Embryonic facial prominence (tissue), 1 donor: ENCODE measurements around the gene EDEM2.
"Not testable (repeated sequence)": the region's sequence is repeated elsewhere in the genome, so short reads cannot be mapped to it uniquely, and the experiment has no call there.

Experiments
- DNase-seq: peaks from one replicate; pipeline ENCODE4 v3.0.0-alpha.2; 2016; ENCODE audit errors: extremely low spot score

EDEM2 gene

GRCh38 chr20:35129647-35130069, 17.5 kb downstream of the EDEM2 start:
- no peak for DNase-seq

GRCh38 chr20:35125753-35126152, 21.4 kb downstream of the EDEM2 start:
- no peak for DNase-seq

GRCh38 chr20:35122756-35123405, 24.3 kb downstream of the EDEM2 start:
- DNase-seq = no peak

- no peak for DNase-seq
These were observed 25.9 kb downstream of the EDEM2 start for GRCh38 chr20:35121186-35121585.

GRCh38 chr20:35120012-35120701, 27.0 kb downstream of the EDEM2 start:
- no peak for DNase-seq

- DNase-seq = no peak
These were observed 29.5 kb downstream of the EDEM2 start for GRCh38 chr20:35117629-35118028.

- no peak for DNase-seq
These were observed 29.9 kb downstream of the EDEM2 start for GRCh38 chr20:35117196-35117595.

GRCh38 chr20:35116258-35116657, 30.9 kb downstream of the EDEM2 start:
- DNase-seq = no peak

- no peak for DNase-seq
These were observed 31.5 kb downstream of the EDEM2 start for GRCh38 chr20:35115606-35116005.

- DNase-seq = not testable (repeated sequence)
These were observed 34.9 kb downstream of the EDEM2 start for GRCh38 chr20:35112276-35112675.

GRCh38 chr20:35111141-35111888, 35.8 kb downstream of the EDEM2 start:
- no peak for DNase-seq

GRCh38 chr20:35108921-35109320, 38.2 kb downstream of the EDEM2 start:
- DNase-seq = no peak

- DNase-seq = no peak
These were observed 40.2 kb downstream of the EDEM2 start for GRCh38 chr20:35106827-35107380.

GRCh38 chr20:35104685-35105295, 42.3 kb downstream of the EDEM2 start:
- DNase-seq = no peak

- no peak for DNase-seq
These were observed 45.5 kb downstream of the EDEM2 start for GRCh38 chr20:35101620-35102019.

GRCh38 chr20:35093267-35093884, 53.8 kb downstream of the EDEM2 start:
- DNase-seq = no peak

- DNase-seq = peak; percentile 76
These were observed 54.4 kb downstream of the EDEM2 start, which contains the start of gene TRPC4AP for GRCh38 chr20:35092524-35093266. Gene TRPC4AP, minus strand, starts transcription at chr20:35092807. Its CDS starts 26 bp downstream, at chr20:35092781.

GRCh38 chr20:35091816-35092523, 55.2 kb downstream of the EDEM2 start:
- no peak for DNase-seq

GRCh38 chr20:35088231-35089145, 58.6 kb downstream of the EDEM2 start:
- no peak for DNase-seq
